NCI-H1105 treated with DMSO at 0.1 percent for 48 hours (cell line): ENCODE data around the gene UBA6.

Experiments used
- DNase-seq: peaks from one replicate; lab custom pipeline; 2025; lab: John Stamatoyannopoulos, UW

Gene UBA6

GRCh38 chr4:67576059-67576466 lies 124.9 kb downstream of the UBA6 start:
- no peak for DNase-seq

GRCh38 chr4:67575232-67576058 lies 125.5 kb downstream of the UBA6 start:
- no peak for DNase-seq

GRCh38 chr4:67573193-67573592 lies 127.8 kb downstream of the UBA6 start:
- DNase-seq: no peak

GRCh38 chr4:67571975-67572374 lies 129.0 kb downstream of the UBA6 start:
- DNase-seq: no peak

DNA sequence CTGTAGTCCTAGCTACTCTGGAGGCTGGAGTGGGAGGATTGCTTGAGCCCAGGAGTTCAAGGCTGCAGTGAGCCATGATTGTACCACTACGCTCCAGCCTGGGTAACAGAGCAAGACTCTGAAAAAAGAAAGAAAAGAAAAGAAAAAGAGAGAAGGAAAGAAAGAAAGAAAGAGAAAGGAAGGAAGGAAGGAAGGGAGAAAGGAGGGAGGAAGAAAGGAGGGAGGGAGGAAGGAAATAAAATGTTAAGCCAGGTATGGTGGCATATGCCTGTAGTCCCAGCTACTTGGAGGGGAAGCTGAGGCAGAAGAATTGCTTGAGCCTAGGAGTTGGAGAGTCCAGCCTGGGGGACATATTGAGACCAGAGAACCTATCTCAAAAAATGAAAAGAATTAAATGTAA lies 130.4 kb downstream of the UBA6 start:
- no peak for DNase-seq

DNA sequence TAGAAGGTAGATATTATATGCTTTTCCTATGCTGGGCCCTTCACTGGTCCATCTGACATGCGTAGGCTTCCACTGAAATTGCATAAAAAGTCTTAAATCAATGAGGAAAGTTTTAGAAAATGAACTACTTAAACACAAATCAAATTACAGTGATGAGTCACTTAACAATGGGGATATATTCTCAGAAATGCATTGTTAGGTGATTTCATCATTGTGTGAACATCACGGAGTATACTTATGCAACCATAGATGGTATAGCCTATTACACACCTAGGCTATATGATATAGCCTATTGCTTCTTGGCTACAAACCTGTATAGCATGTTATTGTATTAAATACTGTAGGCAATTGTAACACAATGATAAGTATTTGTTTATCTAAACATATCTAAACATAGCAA lies 132.1 kb downstream of the UBA6 start:
- no peak for DNase-seq

DNA sequence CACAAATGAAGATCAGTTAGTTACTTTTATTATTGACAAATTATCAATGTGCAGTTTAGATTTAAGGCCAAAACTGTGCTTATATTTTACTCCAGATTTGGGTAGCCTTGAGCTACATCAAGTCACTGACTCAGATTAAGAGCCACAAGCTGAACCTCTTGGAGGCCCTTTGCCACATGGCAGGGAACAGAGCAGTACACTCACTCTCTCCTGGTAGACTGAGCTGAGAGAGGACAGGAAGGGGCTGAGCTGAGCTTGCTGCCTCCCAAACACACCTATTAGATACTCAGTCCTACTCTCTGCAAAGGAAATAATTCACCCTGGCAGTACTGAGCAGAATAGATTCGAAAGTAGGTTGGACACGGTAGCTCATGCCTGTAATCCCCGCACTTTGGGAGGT lies 134.6 kb downstream of the UBA6 start:
- DNase-seq: no peak

- DNase-seq: no peak
Observed at GRCh38 chr4:67565284-67565683, 135.7 kb downstream of the UBA6 start.
